ENCODE results near the gene TMIGD2. TPM values are rescaled to one million over a fixed set of nuclear protein-coding genes. Genes with fewer than 3 reads are reported as not detected.
"Not testable (repeated sequence)": the region's sequence is repeated elsewhere in the genome, so short reads cannot be mapped to it uniquely, and the experiment has no call there.

The TMIGD2 gene
- total RNA-seq, 1 donor from 2014 or later = not detected

- DNase-seq (ENCODE audit: low spot score) = no peak
- intact Hi-C loops (cut with DNase I) = no loop called here
Measured at GRCh38 chr19:4300589-4300988, 1.6 kb downstream of the TMIGD2 start.

DNA sequence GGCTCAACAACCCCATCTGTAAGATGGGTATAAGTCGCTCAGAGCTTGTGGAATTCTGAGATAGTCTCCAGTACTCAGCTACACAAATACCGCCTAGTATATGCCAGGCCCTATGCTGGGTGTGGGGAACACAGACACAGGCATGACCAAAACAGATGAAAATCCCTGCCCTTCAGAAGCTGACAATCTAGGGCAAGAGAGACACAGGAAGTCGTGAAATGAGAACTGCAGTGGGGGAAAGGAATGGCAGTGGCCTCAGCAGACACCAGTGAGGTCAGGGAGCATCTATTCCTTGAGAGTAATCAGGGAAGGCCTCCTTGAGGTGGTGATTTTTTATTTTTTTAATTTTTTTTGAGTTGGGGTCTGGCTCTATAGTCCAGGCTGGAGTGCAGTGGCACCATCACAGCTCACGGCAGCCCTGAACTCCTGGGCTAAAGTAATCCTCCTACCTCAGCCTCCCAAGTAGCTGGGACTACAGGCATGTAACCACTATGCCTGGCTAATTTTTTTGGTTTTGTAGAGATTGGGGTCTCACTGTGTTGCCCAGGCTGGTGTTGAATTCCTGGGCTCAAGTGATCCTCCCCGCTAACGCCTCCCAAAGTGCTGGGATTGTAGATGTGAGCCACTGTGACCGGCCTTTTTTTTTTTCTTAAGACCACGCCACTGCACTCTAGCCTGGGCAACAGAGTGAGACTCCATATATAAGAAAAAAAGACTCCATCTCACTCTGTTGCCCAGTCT lies 3.2 kb downstream of the TMIGD2 start:
- intact Hi-C loops (cut with DNase I) = no loop called here

GRCh38 chr19:4297901-4298809 lies 4.0 kb downstream of the TMIGD2 start:
- DNase-seq (ENCODE audit: low spot score) = no peak
- intact Hi-C loops (cut with DNase I) = no loop called here

More for the DNA sequence above, 3.2 kb downstream of the TMIGD2 start:
- no peak for DNase-seq (ENCODE audit: low spot score)

GRCh38 chr19:4295972-4296771 lies 6.0 kb downstream of the TMIGD2 start:
- intact Hi-C loops (cut with DNase I) = no loop called here
- DNase-seq (ENCODE audit: low spot score) = no peak

- intact Hi-C loops (cut with DNase I) = no loop called here
- no peak for DNase-seq (ENCODE audit: low spot score)
Measured at GRCh38 chr19:4294389-4294788, 7.8 kb downstream of the TMIGD2 start.

DNA sequence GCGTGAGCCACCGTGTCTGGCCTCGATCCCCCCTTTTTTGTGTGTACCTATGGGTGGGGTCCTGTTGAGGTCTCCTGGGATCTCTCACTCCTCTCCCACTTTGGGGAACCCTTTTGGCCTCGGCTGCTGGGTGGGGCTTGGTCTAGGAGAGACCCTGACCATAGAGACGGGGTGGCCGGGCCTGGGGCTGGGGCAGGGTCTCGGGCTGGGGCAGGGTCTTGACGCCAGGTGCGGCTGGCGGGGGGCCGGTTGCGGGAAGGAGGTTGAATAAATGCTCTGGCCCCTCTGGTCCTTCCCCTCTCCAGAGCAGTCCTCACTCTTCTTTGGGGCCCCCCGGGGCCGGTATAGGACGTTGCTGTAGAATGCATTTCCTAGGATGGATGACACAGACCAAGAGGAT lies 9.7 kb downstream of the TMIGD2 start:
- intact Hi-C loops (cut with DNase I) = no loop called here
- no peak for DNase-seq (ENCODE audit: low spot score)

GRCh38 chr19:4291184-4291732 lies 10.9 kb downstream of the TMIGD2 start:
- no peak for DNase-seq (ENCODE audit: low spot score)

DNA sequence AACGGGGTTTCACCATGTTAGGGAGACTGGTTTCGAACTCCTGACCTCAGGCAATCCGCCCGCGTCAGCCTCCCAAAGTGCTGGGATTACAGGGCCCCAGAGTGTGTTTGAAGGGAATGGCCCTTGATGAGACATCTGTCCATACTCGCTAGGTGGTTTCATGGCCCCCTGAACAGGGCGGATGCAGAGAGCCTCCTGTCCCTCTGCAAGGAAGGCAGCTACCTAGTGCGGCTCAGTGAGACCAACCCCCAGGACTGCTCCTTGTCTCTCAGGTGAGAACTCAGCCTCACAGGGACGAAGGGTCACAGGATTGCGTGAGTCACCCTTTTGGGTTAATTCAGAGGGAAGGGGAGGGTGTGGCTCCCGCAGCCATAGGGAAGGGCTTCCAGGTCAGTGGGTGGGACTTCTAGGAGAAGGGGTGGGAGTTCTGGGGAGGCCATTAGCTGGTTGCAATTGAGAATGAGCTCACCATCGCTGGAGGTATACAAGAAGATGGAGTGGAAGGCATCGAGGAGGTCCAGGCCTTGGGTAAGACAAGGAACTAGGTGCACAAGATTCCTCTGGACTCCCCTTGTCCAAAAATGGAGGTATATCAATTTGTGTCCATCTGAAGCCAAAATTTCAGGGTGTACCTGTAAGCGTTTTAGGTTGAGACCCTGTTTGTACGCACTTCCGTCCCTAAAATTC lies 14.0 kb downstream of the TMIGD2 start:
- intact Hi-C loops (cut with DNase I) = no loop called here
- no peak for DNase-seq (ENCODE audit: low spot score)

More at GRCh38 chr19:4291184-4291732, 10.9 kb downstream of the TMIGD2 start:
- intact Hi-C loops (cut with DNase I) = no loop called here

DNA sequence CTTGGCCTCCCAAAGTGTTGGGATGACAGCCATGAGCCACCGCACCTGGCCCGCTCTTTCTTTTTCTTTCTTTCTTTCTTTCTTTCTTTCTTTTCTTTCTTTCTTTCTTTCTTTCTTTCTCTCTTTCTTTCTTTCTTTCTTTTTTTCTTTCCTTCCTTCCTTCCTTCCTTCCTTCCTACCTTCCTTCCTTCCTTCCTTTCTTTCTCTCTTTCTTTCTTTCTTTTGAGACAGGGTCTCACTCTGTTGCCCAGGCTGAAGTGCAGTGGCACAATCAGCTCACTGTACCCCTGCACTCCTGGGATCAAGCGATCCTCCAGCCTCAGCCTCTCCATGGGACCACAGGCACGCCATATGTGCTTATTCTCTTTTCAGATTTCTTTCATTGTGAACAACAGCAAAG lies 16.0 kb downstream of the TMIGD2 start:
- DNase-seq (ENCODE audit: low spot score) = not testable (repeated sequence)

GRCh38 chr19:4284974-4285373 lies 17.2 kb downstream of the TMIGD2 start:
- intact Hi-C loops (cut with DNase I) = no loop called here
- DNase-seq (ENCODE audit: low spot score) = no peak

More for the DNA sequence above, 16.0 kb downstream of the TMIGD2 start:
- intact Hi-C loops (cut with DNase I) = not testable (repeated sequence)

DNA sequence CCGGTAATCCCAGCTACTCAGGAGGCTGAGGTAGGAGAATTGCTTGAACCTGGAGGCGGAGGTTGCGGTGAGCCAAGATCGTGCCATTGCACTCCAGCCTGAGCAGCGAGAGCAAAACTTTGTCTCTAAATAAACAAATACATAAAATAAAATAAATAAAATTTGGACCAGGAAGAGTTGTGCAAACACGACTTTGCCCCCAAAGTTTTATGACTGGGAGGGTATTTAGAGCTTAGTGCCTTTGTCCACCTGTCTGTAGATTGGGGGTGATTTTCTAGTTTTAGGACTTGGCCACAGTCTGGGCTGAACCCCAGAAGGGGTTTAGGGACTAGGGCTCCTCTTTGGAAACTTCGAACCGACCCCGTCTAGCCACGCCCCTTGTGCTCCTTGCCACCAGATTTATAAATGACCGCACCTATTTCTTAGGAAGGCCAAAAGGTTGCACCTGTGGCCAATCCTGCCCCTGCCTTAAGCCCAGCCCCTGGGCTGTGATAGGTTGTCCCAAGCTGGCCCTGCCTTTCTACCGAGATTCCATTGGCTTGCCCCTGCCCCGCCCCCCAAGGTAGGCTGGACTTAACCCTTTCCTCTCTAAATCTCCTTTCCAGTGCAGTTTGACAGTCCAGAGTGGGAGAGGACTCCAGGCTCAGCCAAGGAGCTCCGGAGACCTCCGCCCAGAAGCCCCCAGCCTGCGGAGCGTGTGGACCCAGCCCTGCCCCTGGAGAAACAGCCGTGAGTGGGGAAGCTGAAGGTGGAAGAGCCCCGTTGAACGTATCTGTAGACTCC lies 17.8 kb downstream of the TMIGD2 start:
- DNase-seq (ENCODE audit: low spot score) = no peak
- intact Hi-C loops (cut with DNase I) = no loop called here

GRCh38 chr19:4279530-4280422 lies 22.4 kb downstream of the TMIGD2 start:
- intact Hi-C loops (cut with DNase I) = no loop called here

GRCh38 chr19:4279267-4279529 lies 23.0 kb downstream of the TMIGD2 start:
- intact Hi-C loops (cut with DNase I) = no loop called here
- DNase-seq (ENCODE audit: low spot score) = no peak

More at GRCh38 chr19:4279530-4280422, 22.4 kb downstream of the TMIGD2 start:
- DNase-seq (ENCODE audit: low spot score) = no peak

- DNase-seq (ENCODE audit: low spot score) = no peak
- intact Hi-C loops (cut with DNase I) = no loop called here
Measured at GRCh38 chr19:4278419-4279266, 23.5 kb downstream of the TMIGD2 start, which contains the start of gene SHD. Gene SHD, plus strand, starts transcription at chr19:4279266. Its CDS starts 798 bp downstream, at chr19:4280064.

DNA sequence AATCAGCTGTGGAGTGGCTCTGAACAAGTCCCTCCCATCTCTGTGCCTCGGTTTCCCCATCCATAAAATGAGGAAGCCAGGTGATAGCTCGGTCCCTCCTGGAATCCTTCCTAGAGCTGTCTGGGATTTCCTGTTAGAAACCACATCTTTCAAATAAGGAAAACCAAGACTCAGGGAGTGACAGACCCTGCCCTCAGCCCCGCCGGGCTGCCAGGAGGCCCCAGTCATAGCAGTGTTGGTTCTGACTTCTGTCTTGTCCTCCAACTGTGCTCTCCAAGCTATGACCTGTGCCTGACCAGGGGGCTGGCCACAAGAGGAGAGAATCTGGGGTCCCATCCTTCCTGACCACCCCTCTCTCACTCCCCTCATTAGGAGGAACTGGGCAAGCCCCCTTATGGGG lies 24.2 kb downstream of the TMIGD2 start:
- intact Hi-C loops (cut with DNase I) = no loop called here
- DNase-seq (ENCODE audit: low spot score) = no peak

- intact Hi-C loops (cut with DNase I) = no loop called here
- DNase-seq (ENCODE audit: low spot score) = no peak
Measured at GRCh38 chr19:4277191-4277696, 24.9 kb downstream of the TMIGD2 start.

Data from cardiac septum (tissue), 1 donor.